NCI-H2196 (cell line): Measurements from ENCODE around the gene RFWD3.

Experiments used
- DNase-seq: peaks from one replicate; lab custom pipeline; 2025; ENCODE audit not compliant: unreplicated experiment; lab: John Stamatoyannopoulos, UW

Gene RFWD3

GRCh38 chr16:74582970-74583369, 83.7 kb downstream of the RFWD3 start:
- DNase-seq, result no peak

GRCh38 chr16:74580833-74581232, 85.8 kb downstream of the RFWD3 start:
- no peak for DNase-seq

GRCh38 chr16:74578838-74579237, 87.8 kb downstream of the RFWD3 start:
- DNase-seq, result no peak

GRCh38 chr16:74578433-74578832, 88.2 kb downstream of the RFWD3 start:
- DNase-seq, result no peak

GRCh38 chr16:74577882-74578366, 88.8 kb downstream of the RFWD3 start:
- DNase-seq, result no peak

GRCh38 chr16:74575807-74576643, 90.7 kb downstream of the RFWD3 start:
- no peak for DNase-seq

GRCh38 chr16:74575175-74575806, 91.4 kb downstream of the RFWD3 start:
- no peak for DNase-seq

- DNase-seq, result no peak
Observed at GRCh38 chr16:74574146-74574545, 92.5 kb downstream of the RFWD3 start.

GRCh38 chr16:74573622-74574021, 93.1 kb downstream of the RFWD3 start:
- DNase-seq, result no peak
